Activated effector memory CD4-positive, alpha-beta T cell treated with Interleukin-2 at 50 U/mL for 16 hours (primary cell): ENCODE measurements around the gene ALX3.
"Not testable (repeated sequence)": the region's sequence is repeated elsewhere in the genome, so short reads cannot be mapped to it uniquely, and the experiment has no call there.

Experiments
- DNase-seq: peaks from one replicate; pipeline ENCODE4 v3.0.0-alpha.2; 2020

ALX3 gene

GRCh38 chr1:110038271-110038670 lies 32.2 kb downstream of the ALX3 start:
- no peak for DNase-seq

- no peak for DNase-seq
These were observed 35.2 kb downstream of the ALX3 start for GRCh38 chr1:110035236-110035752.

- peak; percentile 87 for DNase-seq
These were observed 35.8 kb downstream of the ALX3 start, which contains the start of gene STRIP1 for GRCh38 chr1:110034451-110035235. TSS of gene STRIP1 (plus strand) at chr1:110034624. CDS start at chr1:110034638, 14 bp downstream.

- DNase-seq: no peak
These were observed 36.4 kb downstream of the ALX3 start for GRCh38 chr1:110034040-110034450.

GRCh38 chr1:110033421-110033820 lies 37.1 kb downstream of the ALX3 start:
- DNase-seq: no peak

- no peak for DNase-seq
These were observed 38.1 kb downstream of the ALX3 start for GRCh38 chr1:110032327-110032726.

- not testable (repeated sequence) for DNase-seq
These were observed 39.8 kb downstream of the ALX3 start for GRCh38 chr1:110030687-110031086.

- no peak for DNase-seq
These were observed 45.9 kb downstream of the ALX3 start for GRCh38 chr1:110024613-110025012.

- no peak for DNase-seq
These were observed 49.2 kb downstream of the ALX3 start for GRCh38 chr1:110021285-110021684.

- DNase-seq: no peak
These were observed 50.7 kb downstream of the ALX3 start for GRCh38 chr1:110019770-110020169.

GRCh38 chr1:110018396-110018795 lies 52.1 kb downstream of the ALX3 start:
- DNase-seq: no peak

GRCh38 chr1:110017792-110018191 lies 52.7 kb downstream of the ALX3 start:
- no peak for DNase-seq

GRCh38 chr1:110012100-110012780 lies 58.2 kb downstream of the ALX3 start:
- DNase-seq: no peak

- no peak for DNase-seq
These were observed 58.9 kb downstream of the ALX3 start for GRCh38 chr1:110011527-110012041.
